ENCODE data around the gene KCTD21.

The KCTD21 gene

DNA sequence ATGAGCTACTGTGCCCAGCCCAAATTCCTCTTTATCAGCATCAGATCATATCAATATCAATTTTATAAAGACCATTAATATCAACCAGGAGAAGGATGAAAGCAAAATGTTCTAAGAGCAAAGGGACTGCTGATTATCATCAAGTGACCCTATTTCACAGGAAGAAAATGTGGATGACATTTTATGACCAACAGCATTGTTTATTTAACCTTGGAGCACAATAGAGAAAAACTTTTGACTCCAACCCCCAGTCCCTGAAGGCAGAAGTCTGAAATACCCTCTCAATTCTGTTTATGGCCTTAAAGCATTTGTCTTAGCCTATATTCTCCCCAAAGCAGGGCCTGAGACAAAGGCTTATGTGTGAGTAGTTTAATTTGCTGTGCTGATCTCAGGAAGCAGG lies 37.7 kb downstream of the KCTD21 start:
- H3K4me1 Mint-ChIP-seq, result no peaks in the 10 kb centered on the region
- no peaks in the 10 kb centered on the region for H3K36me3 Mint-ChIP-seq
- no peak for DNase-seq (ENCODE audit: low spot score in 2 of 2)
- H3K9me3 Mint-ChIP-seq, result no peaks in the 10 kb centered on the region
- no peak for ATAC-seq
- H3K27ac Mint-ChIP-seq, result no peak overlapping the region
- no peak overlapping the region for H3K4me3 Mint-ChIP-seq

GRCh38 chr11:78150346-78150745 lies 38.1 kb downstream of the KCTD21 start:
- H3K36me3 Mint-ChIP-seq, result no peaks in the 10 kb centered on the region
- H3K4me3 Mint-ChIP-seq, result no peak overlapping the region
- ATAC-seq (no peak), DNase-seq (ENCODE audit: low spot score in 2 of 2) (no peak)
- H3K9me3 Mint-ChIP-seq, result no peaks in the 10 kb centered on the region
- H3K4me1 Mint-ChIP-seq, result no peaks in the 10 kb centered on the region
- H3K27ac Mint-ChIP-seq, result no peak overlapping the region

GRCh38 chr11:78149646-78150045 lies 38.8 kb downstream of the KCTD21 start:
- Mint-ChIP-seq H3K27ac (no peak overlapping the region), H3K9me3 (no peaks in the 10 kb centered on the region), H3K4me1 (no peaks in the 10 kb centered on the region), H3K36me3 (no peaks in the 10 kb centered on the region), H3K4me3 (no peak overlapping the region)
- ATAC-seq, result peak; percentile 28
- DNase-seq (ENCODE audit: low spot score in 2 of 2), result no peak

DNA sequence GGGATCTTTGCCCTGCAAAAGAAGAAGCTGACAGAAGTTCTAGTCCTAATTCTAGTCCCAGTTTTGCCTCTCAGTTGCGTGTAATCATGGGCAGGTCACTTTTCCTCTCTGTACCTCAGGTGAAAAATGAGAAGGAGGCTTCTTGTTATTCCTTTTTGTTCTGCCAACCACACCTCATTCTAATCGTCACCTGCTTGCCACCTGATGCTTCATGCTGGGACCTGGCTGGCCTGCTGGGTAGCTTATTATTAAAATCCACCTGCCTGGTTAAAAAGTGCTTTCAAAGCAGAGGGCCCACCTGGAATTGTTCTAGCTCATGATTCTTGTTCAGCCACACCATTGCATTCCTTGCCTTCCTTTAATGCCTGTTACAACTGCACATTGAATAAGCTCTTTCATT lies 40.6 kb downstream of the KCTD21 start:
- Mint-ChIP-seq H3K4me3 (no peak overlapping the region), H3K4me1 (no peaks in the 10 kb centered on the region), H3K27ac (no peak overlapping the region), H3K9me3 (no peaks in the 10 kb centered on the region), H3K36me3 (no peaks in the 10 kb centered on the region)
- DNase-seq (ENCODE audit: low spot score in 2 of 2), result no peak
- ATAC-seq, result no peak

- H3K4me1 Mint-ChIP-seq, result peaks cover 5% of the 10 kb centered on the region
- no peak for ATAC-seq
- DNase-seq (ENCODE audit: low spot score in 2 of 2), result no peak
- no peaks in the 10 kb centered on the region for H3K36me3 Mint-ChIP-seq
- H3K27ac Mint-ChIP-seq, result no peak overlapping the region
- H3K4me3 Mint-ChIP-seq, result no peak overlapping the region
- no peaks in the 10 kb centered on the region for H3K9me3 Mint-ChIP-seq
Observed at GRCh38 chr11:78145511-78146025, 42.9 kb downstream of the KCTD21 start.

DNA sequence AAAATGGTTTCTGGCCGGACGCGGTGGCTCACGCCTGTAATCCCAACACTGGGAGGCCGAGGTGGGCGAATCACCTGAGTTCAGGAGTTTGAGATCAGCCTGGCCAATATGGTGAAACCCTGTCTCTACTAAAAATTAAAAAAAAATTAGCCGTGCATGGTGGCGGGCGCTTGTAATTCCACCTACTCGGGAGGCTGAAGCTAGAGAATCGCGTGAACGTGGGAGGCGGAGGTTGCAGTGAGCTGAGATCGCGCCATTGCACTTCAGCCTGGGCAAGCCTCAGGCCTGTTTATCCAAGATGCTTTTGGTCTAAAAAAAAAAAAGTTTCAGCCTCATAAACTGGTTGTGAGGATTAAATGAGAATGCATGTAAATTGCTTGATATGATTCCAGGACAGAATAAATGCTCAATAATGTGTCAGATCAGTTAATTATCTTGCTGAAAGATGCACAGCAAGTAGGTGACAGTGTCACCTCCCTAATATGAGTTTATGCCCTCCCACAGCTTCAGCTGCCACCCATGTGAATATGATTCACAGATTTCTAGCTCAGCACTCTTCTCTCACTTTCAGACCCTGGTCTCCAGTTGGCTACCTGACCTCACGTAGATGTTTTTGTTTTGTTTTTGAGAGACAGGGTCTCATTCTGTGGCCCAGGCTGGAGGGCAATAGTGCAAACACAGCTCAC lies 47.9 kb downstream of the KCTD21 start:
- ATAC-seq, result no peak
- no peak for DNase-seq (ENCODE audit: low spot score in 2 of 2)
- no peak overlapping the region for H3K27ac Mint-ChIP-seq
- H3K4me1 Mint-ChIP-seq, result peaks cover 40% of the 10 kb centered on the region
- peaks cover 33% of the 10 kb centered on the region for H3K36me3 Mint-ChIP-seq
- H3K4me3 Mint-ChIP-seq, result peak overlapping the region; percentile 83
- no peaks in the 10 kb centered on the region for H3K9me3 Mint-ChIP-seq

- H3K36me3 Mint-ChIP-seq, result peaks cover 41% of the 10 kb centered on the region
- DNase-seq (ENCODE audit: low spot score in 2 of 2) (peak; percentile 88 to 98), ATAC-seq (peak; percentile 96)
- H3K27ac Mint-ChIP-seq, result peak within 1 kb of the TSS; percentile 96
- H3K4me1 Mint-ChIP-seq, result peaks cover 40% of the 10 kb centered on the region
- H3K4me3 Mint-ChIP-seq, result peak within 1 kb of the TSS; percentile 83
- no peaks in the 10 kb centered on the region for H3K9me3 Mint-ChIP-seq
Observed at GRCh38 chr11:78139422-78140391, 48.7 kb downstream of the KCTD21 start, which contains the start of gene ALG8. ALG8 (minus strand) TSS chr11:78139626; CDS start chr11:78139588, 38 bp downstream.

GRCh38 chr11:78138694-78139421 lies 49.6 kb downstream of the KCTD21 start:
- Mint-ChIP-seq H3K4me1 (peaks cover 40% of the 10 kb centered on the region), H3K4me3 (peak overlapping the region; percentile 83), H3K27ac (peak overlapping the region; percentile 96), H3K9me3 (no peaks in the 10 kb centered on the region), H3K36me3 (peaks cover 45% of the 10 kb centered on the region)
- ATAC-seq, result peak; percentile 59
- peak in 1 of 2 donors; percentile 53 for DNase-seq (ENCODE audit: low spot score in 2 of 2)

- H3K4me3 Mint-ChIP-seq, result peak overlapping the region; percentile 83
- ATAC-seq, result no peak
- peak overlapping the region; percentile 96 for H3K27ac Mint-ChIP-seq
- H3K9me3 Mint-ChIP-seq, result no peaks in the 10 kb centered on the region
- H3K4me1 Mint-ChIP-seq, result peaks cover 40% of the 10 kb centered on the region
- no peak for DNase-seq (ENCODE audit: low spot score in 2 of 2)
- peaks cover 45% of the 10 kb centered on the region for H3K36me3 Mint-ChIP-seq
Observed at GRCh38 chr11:78138291-78138690, 50.1 kb downstream of the KCTD21 start.

GRCh38 chr11:78132475-78132874 lies 56.0 kb downstream of the KCTD21 start:
- Mint-ChIP-seq H3K9me3 (no peaks in the 10 kb centered on the region), H3K4me1 (peaks cover 20% of the 10 kb centered on the region), H3K27ac (no peak overlapping the region), H3K36me3 (peaks cover 40% of the 10 kb centered on the region), H3K4me3 (no peak overlapping the region)
- no peak for ATAC-seq
- no peak for DNase-seq (ENCODE audit: low spot score in 2 of 2)

DNA sequence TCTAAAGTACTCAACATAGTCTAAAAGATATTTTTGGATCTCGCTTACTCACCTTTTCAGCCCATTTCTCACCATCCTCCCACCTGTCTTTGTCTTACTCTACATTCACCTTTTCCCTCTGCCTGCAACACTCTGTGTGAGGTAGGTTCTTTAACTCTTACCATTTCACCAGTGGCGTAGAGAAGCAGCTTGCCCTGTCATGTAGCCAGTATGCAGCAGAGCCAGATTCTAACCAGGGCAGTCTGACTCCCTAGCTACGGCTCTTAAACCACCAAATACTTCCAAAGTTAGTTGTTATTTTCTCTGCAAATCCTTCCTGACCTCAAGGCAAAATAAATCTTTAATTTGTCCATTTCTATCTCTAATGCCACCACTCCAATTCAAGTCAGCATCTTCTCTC lies 56.5 kb downstream of the KCTD21 start:
- no peak overlapping the region for H3K4me3 Mint-ChIP-seq
- peaks cover 35% of the 10 kb centered on the region for H3K36me3 Mint-ChIP-seq
- H3K9me3 Mint-ChIP-seq, result no peaks in the 10 kb centered on the region
- peaks cover 16% of the 10 kb centered on the region for H3K4me1 Mint-ChIP-seq
- ATAC-seq (no peak), DNase-seq (ENCODE audit: low spot score in 2 of 2) (no peak)
- H3K27ac Mint-ChIP-seq, result no peak overlapping the region

DNA sequence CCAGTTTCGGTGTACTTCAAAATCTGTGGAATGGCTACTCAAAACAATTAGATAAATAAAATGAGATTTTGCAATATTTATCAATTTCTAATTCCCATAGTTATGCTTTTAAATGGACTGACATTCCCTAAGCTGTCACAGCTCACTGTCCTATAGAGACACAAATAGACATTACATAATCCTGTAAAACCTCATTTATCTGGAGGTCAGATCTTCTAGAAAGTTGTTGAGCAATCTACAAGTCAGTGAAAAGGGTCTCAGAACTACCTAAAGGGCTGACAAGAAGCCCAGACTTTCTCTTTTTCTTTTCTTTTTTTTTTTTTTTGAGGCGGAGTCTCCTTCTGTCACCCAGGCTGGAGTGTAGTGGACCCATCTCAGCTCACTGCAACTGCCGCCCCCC lies 61.0 kb downstream of the KCTD21 start:
- Mint-ChIP-seq H3K4me3 (no peak overlapping the region), H3K27ac (no peak overlapping the region), H3K4me1 (peaks cover 9% of the 10 kb centered on the region), H3K36me3 (peaks cover 27% of the 10 kb centered on the region), H3K9me3 (no peaks in the 10 kb centered on the region)
- DNase-seq (ENCODE audit: low spot score in 2 of 2), result no peak
- ATAC-seq, result no peak
